IMR-90 (cell line): ENCODE data around the gene SQSTM1. TPM values are rescaled to one million over a fixed set of nuclear protein-coding genes. Genes with fewer than 3 reads are reported as not detected.

ENCODE experiments used
- ATAC-seq: fragments of 200-7000 bp; cut with Tn5 transposase; 2 replicates; pipeline ENCODE4 v1.9.1; 2020; ENCODE audit warnings: low read depth, mild to moderate bottlenecking, moderate library complexity
- BruUV-seq: library from RNA; stranded (reverse); fragments of 400-500 nt; replicated peaks from 2 replicates; lab custom pipeline; 2021; lab: Mats Ljungman, UMichigan
- CTCF ChIA-PET: fragments of 300-600 bp; formaldehyde crosslinking; extraction: SDS; loops from one replicate; lab custom pipeline; 2021; ENCODE audit warnings: antibody characterized with exemption; lab: Yijun Ruan, JAX
- POLR2A ChIA-PET: fragments of 300-600 bp; sonication (Branson Sonifier 250); formaldehyde crosslinking; loops from one replicate; lab custom pipeline; 2022; ENCODE audit warnings: antibody characterized with exemption; ENCODE audit not compliant: unreplicated experiment; lab: Charles Lee
- DNase-seq: peaks from one replicate; pipeline ENCODE4 v3.0.0; 2013
- H2AFZ ChIP-seq: replicated peaks from 2 replicates; pipeline ENCODE3; 2013; ENCODE audit warnings: low read length, mild to moderate bottlenecking; ENCODE audit not compliant: poor library complexity
- H2AK5ac ChIP-seq: 2 replicates; pipeline ENCODE4 v1.6.1; 2013; ENCODE audit warnings: low read depth, low read length, inconsistent platforms
- H2AK9ac ChIP-seq: replicated peaks from 2 replicates; pipeline ENCODE3; 2013; ENCODE audit warnings: mild to moderate bottlenecking, low read depth, low read length, moderate library complexity; ENCODE audit not compliant: poor library complexity
- H2BK120ac ChIP-seq: 2 replicates; pipeline ENCODE4 v1.6.1; 2013; ENCODE audit warnings: low read depth, low read length, inconsistent platforms
- H2BK15ac ChIP-seq: 3 replicates; pipeline ENCODE4 v1.6.1; 2013; ENCODE audit warnings: low read depth, low read length, inconsistent platforms
- H2BK20ac ChIP-seq: 2 replicates; pipeline ENCODE4 v1.6.1; 2013; ENCODE audit warnings: low read depth, mild to moderate bottlenecking, inconsistent platforms, low read length, moderate library complexity
- H2BK5ac ChIP-seq: 2 replicates; pipeline ENCODE4 v1.6.1; 2013; ENCODE audit warnings: mild to moderate bottlenecking, low read depth, low read length, inconsistent platforms; ENCODE audit not compliant: poor library complexity, severe bottlenecking
- H3K14ac ChIP-seq: replicated peaks from 2 replicates; pipeline ENCODE4 v1.6.1; 2013; ENCODE audit warnings: low read depth, low read length, inconsistent platforms
- H3K18ac ChIP-seq: 2 replicates; pipeline ENCODE4 v1.6.1; 2013; ENCODE audit warnings: low read depth, low read length, control low read depth
- H3K23ac ChIP-seq: 2 replicates; pipeline ENCODE4 v1.6.1; 2013; ENCODE audit warnings: low read depth, low read length, inconsistent platforms
- H3K27ac ChIP-seq: 2 replicates; pipeline ENCODE4 v1.5.1; 2013; ENCODE audit warnings: mild to moderate bottlenecking, control low read depth, low read length; ENCODE audit not compliant: insufficient read depth
- H3K27me3 ChIP-seq: 2 replicates; pipeline ENCODE4 v1.6.1; 2013; ENCODE audit warnings: low read length; ENCODE audit not compliant: control insufficient read depth, insufficient read depth
- H3K36me3 ChIP-seq: 2 replicates; pipeline ENCODE4 v1.6.1; 2013; ENCODE audit warnings: low read length, mixed read lengths; ENCODE audit not compliant: control insufficient read depth, insufficient read depth
- H3K4ac ChIP-seq: 2 replicates; pipeline ENCODE4 v1.6.1; 2013; ENCODE audit warnings: low read depth, low read length, inconsistent platforms
- H3K4me1 ChIP-seq: 2 replicates; pipeline ENCODE4 v1.6.1; 2013; ENCODE audit warnings: low read length, mixed read lengths; ENCODE audit not compliant: control insufficient read depth, insufficient read depth
- H3K4me2 ChIP-seq: 2 replicates; pipeline ENCODE4 v1.6.1; 2013; ENCODE audit warnings: low read depth, mild to moderate bottlenecking, control low read depth, low read length, moderate library complexity
- H3K4me3 ChIP-seq: 2 replicates; pipeline ENCODE4 v1.5.1; 2013; ENCODE audit warnings: low read depth, mild to moderate bottlenecking, control low read depth, low read length, moderate library complexity; ENCODE audit not compliant: insufficient read depth
- H3K56ac ChIP-seq: 2 replicates; pipeline ENCODE4 v1.6.1; 2013; ENCODE audit warnings: low read length, inconsistent platforms; ENCODE audit not compliant: insufficient read depth; ENCODE audit errors: extremely low read depth
- H3K79me1 ChIP-seq, 2 experiments: 2 replicates each; pipeline ENCODE4 v1.6.1; 2013; ENCODE audit warnings: low read length in 2 of 2, inconsistent platforms in 1 of 2, low read depth in 1 of 2
- H3K9ac ChIP-seq: 2 replicates; pipeline ENCODE4 v1.6.1; 2013; ENCODE audit warnings: low read depth, low read length, control low read depth
- H3K9me1 ChIP-seq: 2 replicates; pipeline ENCODE4 v1.6.1; 2013; ENCODE audit warnings: low read length, inconsistent platforms; ENCODE audit not compliant: insufficient read depth
- H3K9me3 ChIP-seq: 2 replicates; pipeline ENCODE4 v1.6.1; 2013; ENCODE audit warnings: low read length; ENCODE audit not compliant: control insufficient read depth, insufficient read depth
- H4K20me1 ChIP-seq: 2 replicates; pipeline ENCODE4 v1.6.1; 2013; ENCODE audit warnings: low read length, inconsistent platforms; ENCODE audit not compliant: insufficient read depth
- H4K5ac ChIP-seq: 2 replicates; pipeline ENCODE4 v1.6.1; 2013; ENCODE audit warnings: mild to moderate bottlenecking, low read depth, low read length, control low read depth
- H4K8ac ChIP-seq, 2 experiments: 2 replicates each; pipeline ENCODE4 v1.6.1; 2013; ENCODE audit warnings: low read depth in 2 of 2, low read length in 2 of 2, control low read depth in 1 of 2, inconsistent platforms in 1 of 2
- H4K91ac ChIP-seq: 2 replicates; pipeline ENCODE4 v1.6.1; 2013; ENCODE audit warnings: low read depth, low read length, inconsistent platforms; ENCODE audit not compliant: insufficient read depth
- CEBPB ChIP-seq: IDR thresholded peaks from 2 replicates; pipeline ENCODE4 v1.6.1; 2012; ENCODE audit warnings: low read depth, low read length, improper control_type of control experiment
- MAFK ChIP-seq: IDR thresholded peaks from 2 replicates; pipeline ENCODE4 v1.6.1; 2012; ENCODE audit warnings: low read depth, low read length, improper control_type of control experiment
- MXI1 ChIP-seq: IDR thresholded peaks from 2 replicates; pipeline ENCODE4 v1.6.1; 2012; ENCODE audit warnings: low read depth, mild to moderate bottlenecking, low read length, moderate library complexity, borderline replicate concordance
- NFE2L2 ChIP-seq: fragments of 150-350 bp; IDR thresholded peaks from 2 replicates; pipeline ENCODE4 v1.6.1; 2016; ENCODE audit warnings: low read depth, mild to moderate bottlenecking, low read length
- POLR2A ChIP-seq: IDR thresholded peaks from 2 replicates; pipeline ENCODE4 v1.6.1; 2012; ENCODE audit warnings: mild to moderate bottlenecking, low read depth, low read length
- RAD21 ChIP-seq: IDR thresholded peaks from 2 replicates; pipeline ENCODE4 v1.6.1; 2012; ENCODE audit warnings: low read length, improper control_type of control experiment
- SMC3 ChIP-seq: fragments of 150-350 bp; IDR thresholded peaks from 2 replicates; pipeline ENCODE4 v1.6.1; 2016; ENCODE audit warnings: low read depth, mild to moderate bottlenecking, antibody characterized with exemption, low read length, moderate library complexity
- WGBS, 2 experiments: methylation state at CpG; one replicate each; pipeline versions ENCODE4 v1.1.5 to v1.1.7; 2013; ENCODE audit warnings: missing lambda C conversion rate in 2 of 2; ENCODE audit not compliant: insufficient read length in 1 of 2; ENCODE audit errors: extremely low coverage in 2 of 2; 5-methylcytosine and 5-hydroxymethylcytosine counted together
- dilution Hi-C: fragments of 300-500 bp; cut with HindIII; formaldehyde crosslinking; loops from one replicate; pipeline ENCODE4 v1.14.3; 2018; ENCODE audit warnings: low sequenced_read_pairs; ENCODE audit not compliant: unreplicated experiment
- in situ Hi-C: fragments of 300-500 bp; cut with MboI; formaldehyde crosslinking; loops from 3 replicates; pipeline ENCODE4 v1.14.3; 2019; ENCODE audit warnings: low sequenced_read_pairs, inconsistent platforms, mixed read lengths
- intact Hi-C: fragments of 100-400 bp; cut with micrococcal nuclease; formaldehyde crosslinking; loops from 2 replicates; pipeline ENCODE4 v1.10.0; 2022
- polyA plus RNA-seq, 3 experiments: library from polyadenylated mRNA; depleted of rRNA; stranded (reverse); fragments of >200 nt; gene quantifications; 2 replicates each; pipeline ENCODE4 v1.2.3, GENCODE V29; 2012; ENCODE audit warnings: low replicate concordance in 1 of 3
- total RNA-seq: library from RNA; depleted of rRNA; stranded (reverse); fragments of >200 nt; gene quantifications from 2 replicates; pipeline ENCODE4 v1.2.3, GENCODE V29; 2012
- TF ChIP-seq, protein P1 (sequence below): fragments of 150-350 bp; IDR thresholded peaks from 2 replicates; pipeline ENCODE4 v1.6.1; 2017; ENCODE audit warnings: mild to moderate bottlenecking, antibody characterized with exemption, low read length, low read depth
- TF ChIP-seq, protein P2 (sequence below): conservative IDR thresholded peaks from 2 replicates; pipeline ENCODE4 v1.5.1; 2012; ENCODE audit warnings: mild to moderate bottlenecking, low read depth, low read length, improper control_type of control experiment
- TF ChIP-seq, protein P3 (sequence below): fragments of 150-350 bp; IDR thresholded peaks from 2 replicates; pipeline ENCODE4 v1.6.1; 2016; ENCODE audit warnings: low read depth, mild to moderate bottlenecking, low read length, moderate library complexity, borderline replicate concordance

Gene SQSTM1
- total and polyA plus RNA-seq, 2 of the 4 experiments (the other 2 are of a cell fraction): 152 to 184 TPM

DNA sequence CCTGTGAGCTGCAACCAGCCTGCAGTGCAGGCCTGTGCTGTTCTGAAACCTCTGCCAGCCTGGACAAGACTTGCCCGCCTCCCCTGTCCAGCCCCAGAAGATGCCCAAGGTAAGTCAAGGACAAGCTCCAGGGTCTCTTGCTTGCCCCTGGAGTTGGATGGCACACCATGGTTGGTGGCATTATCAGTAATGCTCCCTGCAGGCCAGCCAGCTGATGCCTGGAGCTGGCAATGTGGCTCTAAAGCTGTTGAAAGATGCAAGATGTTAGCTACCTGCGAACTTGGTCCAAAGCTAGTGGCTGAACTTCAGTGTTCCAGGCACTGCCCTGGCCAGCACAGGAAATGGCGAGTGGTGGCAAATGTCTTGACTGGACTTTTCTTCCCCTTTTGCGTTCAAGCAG, 40.9 kb upstream of the SQSTM1 start:
- H2AK9ac ChIP-seq: no peak overlapping the region
- no peak overlapping the region for H3K27ac ChIP-seq
- H4K20me1 ChIP-seq: 0 out of 2 replicates have a peak, but pooled peaks cover 3% of the 10 kb centered on the region
- H2BK15ac ChIP-seq: no peak overlapping the region
- in situ Hi-C loops: no loop called here
- H2AK5ac ChIP-seq: no peak overlapping the region
- no peak overlapping the region for H2AFZ ChIP-seq
- CTCF ChIA-PET: no interaction called here
- POLR2A ChIA-PET: no interaction called here
- peaks cover 39% of the 10 kb centered on the region for H3K36me3 ChIP-seq
- ATAC-seq (no peak), DNase-seq (no peak)
- dilution Hi-C loops: no loop called here
- H3K79me1 ChIP-seq: peaks cover 6 to 8% of the 10 kb centered on the region in 2 experiments
- H3K18ac ChIP-seq: no peak overlapping the region
- H4K5ac ChIP-seq: no peak overlapping the region
- no peak overlapping the region for H3K4ac ChIP-seq
- WGBS, 2 experiments: 100% methylated on average over 3 of the region's 4 CpGs; no CpG with 5 or more reads in 1 of the 2 experiments
- no peak overlapping the region for H3K4me3 ChIP-seq
- H3K27me3 ChIP-seq: no peaks in the 10 kb centered on the region
- no peak overlapping the region for H3K4me2 ChIP-seq
- H3K56ac ChIP-seq: no peak overlapping the region
- no peak overlapping the region for H3K9ac ChIP-seq
- no peak overlapping the region for H3K23ac ChIP-seq
- TF ChIP-seq POLR2A (no peak), CEBPB (no peak), RAD21 (no peak), MXI1 (no peak), NFE2L2 (no peak), SMC3 (no peak), MAFK (no peak)
- TF ChIP-seq, protein P1, sequence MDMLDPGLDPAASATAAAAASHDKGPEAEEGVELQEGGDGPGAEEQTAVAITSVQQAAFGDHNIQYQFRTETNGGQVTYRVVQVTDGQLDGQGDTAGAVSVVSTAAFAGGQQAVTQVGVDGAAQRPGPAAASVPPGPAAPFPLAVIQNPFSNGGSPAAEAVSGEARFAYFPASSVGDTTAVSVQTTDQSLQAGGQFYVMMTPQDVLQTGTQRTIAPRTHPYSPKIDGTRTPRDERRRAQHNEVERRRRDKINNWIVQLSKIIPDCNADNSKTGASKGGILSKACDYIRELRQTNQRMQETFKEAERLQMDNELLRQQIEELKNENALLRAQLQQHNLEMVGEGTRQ: no peak
- TF ChIP-seq, protein P2, sequence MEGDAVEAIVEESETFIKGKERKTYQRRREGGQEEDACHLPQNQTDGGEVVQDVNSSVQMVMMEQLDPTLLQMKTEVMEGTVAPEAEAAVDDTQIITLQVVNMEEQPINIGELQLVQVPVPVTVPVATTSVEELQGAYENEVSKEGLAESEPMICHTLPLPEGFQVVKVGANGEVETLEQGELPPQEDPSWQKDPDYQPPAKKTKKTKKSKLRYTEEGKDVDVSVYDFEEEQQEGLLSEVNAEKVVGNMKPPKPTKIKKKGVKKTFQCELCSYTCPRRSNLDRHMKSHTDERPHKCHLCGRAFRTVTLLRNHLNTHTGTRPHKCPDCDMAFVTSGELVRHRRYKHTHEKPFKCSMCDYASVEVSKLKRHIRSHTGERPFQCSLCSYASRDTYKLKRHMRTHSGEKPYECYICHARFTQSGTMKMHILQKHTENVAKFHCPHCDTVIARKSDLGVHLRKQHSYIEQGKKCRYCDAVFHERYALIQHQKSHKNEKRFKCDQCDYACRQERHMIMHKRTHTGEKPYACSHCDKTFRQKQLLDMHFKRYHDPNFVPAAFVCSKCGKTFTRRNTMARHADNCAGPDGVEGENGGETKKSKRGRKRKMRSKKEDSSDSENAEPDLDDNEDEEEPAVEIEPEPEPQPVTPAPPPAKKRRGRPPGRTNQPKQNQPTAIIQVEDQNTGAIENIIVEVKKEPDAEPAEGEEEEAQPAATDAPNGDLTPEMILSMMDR: no peak
- TF ChIP-seq, protein P3, sequence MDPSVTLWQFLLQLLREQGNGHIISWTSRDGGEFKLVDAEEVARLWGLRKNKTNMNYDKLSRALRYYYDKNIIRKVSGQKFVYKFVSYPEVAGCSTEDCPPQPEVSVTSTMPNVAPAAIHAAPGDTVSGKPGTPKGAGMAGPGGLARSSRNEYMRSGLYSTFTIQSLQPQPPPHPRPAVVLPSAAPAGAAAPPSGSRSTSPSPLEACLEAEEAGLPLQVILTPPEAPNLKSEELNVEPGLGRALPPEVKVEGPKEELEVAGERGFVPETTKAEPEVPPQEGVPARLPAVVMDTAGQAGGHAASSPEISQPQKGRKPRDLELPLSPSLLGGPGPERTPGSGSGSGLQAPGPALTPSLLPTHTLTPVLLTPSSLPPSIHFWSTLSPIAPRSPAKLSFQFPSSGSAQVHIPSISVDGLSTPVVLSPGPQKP: no peak
- no peaks in the 10 kb centered on the region for H3K4me1 ChIP-seq
- no peak overlapping the region for H2BK5ac ChIP-seq
- no peak overlapping the region for H3K14ac ChIP-seq
- no peaks in the 10 kb centered on the region for H3K9me3 ChIP-seq
- no peak overlapping the region for H2BK20ac ChIP-seq
- H2BK120ac ChIP-seq: no peak overlapping the region
- H4K8ac ChIP-seq: no peak overlapping the region
- no TSS peak for BruUV-seq
- no peaks in the 10 kb centered on the region for H3K9me1 ChIP-seq
- H4K91ac ChIP-seq: no peak overlapping the region
- intact Hi-C loops: no loop called here
